ENCODE results near the gene LAT. TPM values are rescaled to one million over a fixed set of nuclear protein-coding genes. Genes with fewer than 3 reads are reported as not detected.

Gene LAT
- total and polyA plus RNA-seq, 2 experiments from 2014 or later = 2.4 to 2.9 TPM

DNA sequence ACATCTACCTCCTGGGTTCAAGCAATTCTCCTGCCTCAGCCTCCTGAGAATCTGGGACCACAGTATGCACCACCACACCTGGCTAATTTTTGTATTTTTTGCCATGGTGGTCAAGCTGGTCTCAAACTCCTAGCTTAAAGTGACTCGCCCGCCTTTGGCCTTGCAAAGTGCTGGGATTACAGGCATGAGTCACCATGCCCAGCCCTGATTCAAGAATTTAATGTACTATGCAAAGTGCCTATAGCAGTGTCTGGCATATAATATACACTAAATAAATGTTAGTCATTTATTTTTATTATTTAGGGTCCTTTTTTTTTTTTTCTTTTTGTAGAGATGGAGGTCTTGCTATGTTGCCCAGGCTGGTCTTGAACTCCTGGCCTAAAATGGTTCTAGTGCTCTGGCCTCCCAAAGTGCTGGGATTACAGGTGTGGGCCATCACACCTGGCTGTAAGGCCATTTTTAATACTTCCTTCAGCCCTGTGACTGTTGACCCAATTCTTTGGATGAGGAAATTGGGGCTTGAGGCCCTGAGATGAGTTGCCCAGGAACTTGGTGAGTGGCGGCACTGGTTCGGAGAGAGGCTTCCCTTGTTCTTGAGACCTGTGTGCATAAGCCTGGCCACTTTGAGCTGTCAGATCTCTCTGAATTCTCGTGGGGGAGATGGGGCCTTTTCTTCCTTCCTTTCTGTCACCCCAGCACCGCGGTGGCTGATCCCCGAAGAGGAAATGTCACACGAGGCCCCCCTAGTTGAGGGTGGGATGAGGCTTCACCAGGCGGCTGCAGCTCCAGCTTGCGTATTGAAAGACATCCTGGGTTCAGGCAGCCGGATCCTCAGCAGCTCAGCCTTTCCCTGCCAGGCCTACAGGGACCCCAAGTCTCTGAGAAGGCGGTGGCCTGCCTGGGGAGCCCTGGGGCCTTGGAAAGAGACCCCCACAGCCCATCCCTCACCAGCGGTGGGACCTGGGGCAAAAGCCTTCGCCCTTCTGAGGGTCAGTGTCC, 38.7 kb downstream of the LAT start:
- Histone ChIP-seq H4K20me1 (ENCODE audit: insufficient read depth) (no peaks in the 10 kb centered on the region), H2AFZ (no peak overlapping the region), H3F3A (ENCODE audit: insufficient read depth) (no peaks in the 10 kb centered on the region), H3K4me2 (ENCODE audit: unreplicated experiment) (no peak overlapping the region), H3K9ac (no peak overlapping the region), H3K4me1 (ENCODE audit: insufficient read depth) (0 out of 2 replicates have a peak, but pooled peaks cover 3% of the 10 kb centered on the region), H3K79me2 (ENCODE audit: insufficient read depth) (no peaks in the 10 kb centered on the region), H3K27me3 (replicated peaks; ENCODE audit: insufficient read depth) (no peaks in the 10 kb centered on the region), H3K9me2 (ENCODE audit: insufficient read depth) (no peaks in the 10 kb centered on the region), H3K9me3 (ENCODE audit: low read depth) (no peaks in the 10 kb centered on the region), H3K27ac (no peak overlapping the region), H3K4me3 (no peak overlapping the region), H3K36me3 (ENCODE audit: low read depth) (no peaks in the 10 kb centered on the region)
- 68 to 70% methylated on average over 15 of the region's 15 CpGs for WGBS, 2 experiments (ENCODE audit: low coverage in 1 of 2, low lambda C conversion rate in 2 of 2, missing lambda C conversion rate in 2 of 2)
- in situ Hi-C loops (cut with MboI) = no loop called here
- DNase-seq = peak; percentile 56
- TF ChIP-seq EZH2 (IDR thresholded peaks at IDR 0.05; ENCODE audit: insufficient read depth, poor library complexity, severe bottlenecking) = no peak
- TF ChIP-seq EZH2phosphoT487 (IDR thresholded peaks at IDR 0.05; ENCODE audit: insufficient read depth, low read depth) = no peak

DNA sequence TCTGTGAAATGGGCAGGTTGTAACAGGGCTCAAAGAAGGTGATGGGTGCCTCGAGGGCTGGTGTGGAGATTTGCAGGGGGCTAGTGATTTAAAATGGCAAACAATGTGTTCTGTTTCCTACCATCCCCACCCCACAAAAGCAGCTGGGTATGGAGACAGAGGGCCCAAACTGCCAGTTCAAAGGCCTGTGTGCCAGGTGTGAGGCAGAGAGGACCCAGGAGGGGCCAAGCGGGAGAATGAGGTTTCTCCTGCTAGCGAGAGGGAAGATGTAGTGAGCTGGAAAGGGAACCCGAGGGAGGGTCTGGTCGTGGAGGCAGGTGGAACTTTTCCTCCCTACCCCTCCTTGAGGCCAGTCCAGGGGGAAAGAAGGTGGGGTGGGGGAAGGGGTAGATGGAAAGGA, 39.4 kb downstream of the LAT start:
- H3K4me3 ChIP-seq = no peak overlapping the region
- no peak overlapping the region for H2AFZ ChIP-seq
- H3K4me1 ChIP-seq (ENCODE audit: insufficient read depth) = peaks cover 9% of the 10 kb centered on the region; the same call in 1 of the 2 replicates
- H3K79me2 ChIP-seq (ENCODE audit: insufficient read depth) = no peaks in the 10 kb centered on the region
- H3F3A ChIP-seq (ENCODE audit: insufficient read depth) = no peaks in the 10 kb centered on the region
- no peaks in the 10 kb centered on the region for H3K9me2 ChIP-seq (ENCODE audit: insufficient read depth)
- TF ChIP-seq EZH2phosphoT487 (IDR thresholded peaks at IDR 0.05; ENCODE audit: insufficient read depth, low read depth) = no peak
- no peak for TF ChIP-seq EZH2 (IDR thresholded peaks at IDR 0.05; ENCODE audit: insufficient read depth, poor library complexity, severe bottlenecking)
- no peaks in the 10 kb centered on the region for H3K36me3 ChIP-seq (ENCODE audit: low read depth)
- no peak overlapping the region for H3K27ac ChIP-seq
- no peaks in the 10 kb centered on the region for H3K27me3 ChIP-seq (replicated peaks; ENCODE audit: insufficient read depth)
- H3K9ac ChIP-seq = no peak overlapping the region
- DNase-seq = no peak
- WGBS, 2 experiments (ENCODE audit: low coverage in 1 of 2, low lambda C conversion rate in 2 of 2, missing lambda C conversion rate in 2 of 2) = 58 to 67% methylated on average over 5 of the region's 5 CpGs
- in situ Hi-C loops (cut with MboI) = no loop called here
- no peaks in the 10 kb centered on the region for H4K20me1 ChIP-seq (ENCODE audit: insufficient read depth)
- H3K4me2 ChIP-seq (ENCODE audit: unreplicated experiment) = no peak overlapping the region
- no peaks in the 10 kb centered on the region for H3K9me3 ChIP-seq (ENCODE audit: low read depth)

DNA sequence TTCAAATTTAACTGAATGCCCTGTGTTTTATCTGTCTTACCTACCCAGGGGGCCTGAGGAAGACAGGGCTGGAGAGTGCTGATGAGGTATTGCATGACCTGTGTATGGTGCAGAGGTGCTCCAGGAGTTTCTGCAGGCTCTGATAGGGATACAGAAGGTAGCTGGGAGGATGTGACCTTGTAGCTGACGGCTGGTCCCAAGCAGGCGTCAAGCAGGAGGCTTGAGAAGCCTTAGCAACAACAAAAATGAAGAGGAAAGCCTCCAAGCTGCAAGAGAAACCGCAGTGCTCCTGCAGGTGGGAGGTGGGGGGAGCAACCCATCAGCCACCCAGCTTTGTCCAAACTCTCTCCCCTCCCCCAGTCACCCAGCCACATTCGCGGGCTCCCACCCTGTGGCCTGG, 40.4 kb downstream of the LAT start:
- Histone ChIP-seq H3K9ac (no peak overlapping the region), H4K20me1 (ENCODE audit: insufficient read depth) (no peaks in the 10 kb centered on the region), H3K4me2 (ENCODE audit: unreplicated experiment) (no peak overlapping the region), H3K9me3 (ENCODE audit: low read depth) (no peaks in the 10 kb centered on the region), H3K9me2 (ENCODE audit: insufficient read depth) (no peaks in the 10 kb centered on the region), H3K36me3 (ENCODE audit: low read depth) (no peaks in the 10 kb centered on the region), H3K4me1 (ENCODE audit: insufficient read depth) (peaks cover 12% of the 10 kb centered on the region; the same call in 1 of the 2 replicates), H3K4me3 (no peak overlapping the region), H3K79me2 (ENCODE audit: insufficient read depth) (no peaks in the 10 kb centered on the region), H3K27ac (no peak overlapping the region), H3F3A (ENCODE audit: insufficient read depth) (no peaks in the 10 kb centered on the region), H2AFZ (no peak overlapping the region), H3K27me3 (replicated peaks; ENCODE audit: insufficient read depth) (no peaks in the 10 kb centered on the region)
- no peak for TF ChIP-seq EZH2phosphoT487 (IDR thresholded peaks at IDR 0.05; ENCODE audit: insufficient read depth, low read depth)
- no peak for TF ChIP-seq EZH2 (IDR thresholded peaks at IDR 0.05; ENCODE audit: insufficient read depth, poor library complexity, severe bottlenecking)
- DNase-seq = no peak
- WGBS, 2 experiments (ENCODE audit: low coverage in 1 of 2, low lambda C conversion rate in 2 of 2, missing lambda C conversion rate in 2 of 2) = 44 to 57% methylated on average over 5 of the region's 5 CpGs
- in situ Hi-C loops (cut with MboI) = no loop called here

DNA sequence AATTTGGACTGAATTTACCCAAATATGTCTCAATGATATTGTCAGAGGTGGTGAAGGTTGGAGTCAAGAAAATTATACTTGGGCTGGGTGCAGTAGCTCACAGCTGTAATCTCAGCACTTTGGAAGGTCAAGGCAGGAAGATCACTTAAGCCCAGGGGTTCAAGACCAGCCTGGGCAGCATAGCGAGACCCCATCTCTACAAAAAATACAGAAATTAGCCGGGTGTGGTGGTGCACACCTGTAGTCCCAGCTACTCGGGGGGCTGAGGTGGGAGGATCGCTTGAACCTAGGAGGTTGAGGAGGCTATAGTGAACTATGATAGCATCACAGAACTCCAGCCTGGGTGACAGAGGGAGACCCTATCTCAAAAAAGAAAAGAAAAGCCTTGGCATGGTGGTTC, 40.9 kb downstream of the LAT start:
- H3K9me3 ChIP-seq (ENCODE audit: low read depth) = no peaks in the 10 kb centered on the region
- no peak overlapping the region for H3K4me3 ChIP-seq
- no peak for DNase-seq
- H3K36me3 ChIP-seq (ENCODE audit: low read depth) = no peaks in the 10 kb centered on the region
- H3K27ac ChIP-seq = no peak overlapping the region
- H3K4me2 ChIP-seq (ENCODE audit: unreplicated experiment) = no peak overlapping the region
- H4K20me1 ChIP-seq (ENCODE audit: insufficient read depth) = no peaks in the 10 kb centered on the region
- H3K9ac ChIP-seq = no peak overlapping the region
- WGBS, 2 experiments (ENCODE audit: low coverage in 1 of 2, low lambda C conversion rate in 2 of 2, missing lambda C conversion rate in 2 of 2) = 70 to 73% methylated on average over 4 of the region's 4 CpGs
- no peak overlapping the region for H2AFZ ChIP-seq
- no peaks in the 10 kb centered on the region for H3K79me2 ChIP-seq (ENCODE audit: insufficient read depth)
- no peaks in the 10 kb centered on the region for H3K27me3 ChIP-seq (replicated peaks; ENCODE audit: insufficient read depth)
- no peak for TF ChIP-seq EZH2phosphoT487 (IDR thresholded peaks at IDR 0.05; ENCODE audit: insufficient read depth, low read depth)
- in situ Hi-C loops (cut with MboI) = no loop called here
- H3K9me2 ChIP-seq (ENCODE audit: insufficient read depth) = no peaks in the 10 kb centered on the region
- no peaks in the 10 kb centered on the region for H3F3A ChIP-seq (ENCODE audit: insufficient read depth)
- peaks cover 12% of the 10 kb centered on the region; the same call in 1 of the 2 replicates for H3K4me1 ChIP-seq (ENCODE audit: insufficient read depth)
